Endodermal cell (in vitro differentiated cells): ENCODE data around the gene COL9A2. TPM values are rescaled to one million over a fixed set of nuclear protein-coding genes. Genes with fewer than 3 reads are reported as not detected.

ENCODE experiments used
- DNase-seq: peaks from one replicate; pipeline ENCODE4 v3.0.0-alpha.2; 2017
- H3K27ac ChIP-seq: 2 replicates; pipeline ENCODE4 v1.5.1; 2013; ENCODE audit warnings: mild to moderate bottlenecking, low read depth, low read length, moderate library complexity
- H3K27me3 ChIP-seq: 2 replicates; pipeline ENCODE4 v1.6.1; 2013; ENCODE audit warnings: mild to moderate bottlenecking, low read length, moderate library complexity; ENCODE audit not compliant: insufficient read depth, control insufficient read depth, poor library complexity, severe bottlenecking
- H3K36me3 ChIP-seq: 2 replicates; pipeline ENCODE4 v1.7.0; 2013; ENCODE audit warnings: mild to moderate bottlenecking, low read length, moderate library complexity; ENCODE audit not compliant: control insufficient read depth, insufficient read depth
- H3K4me1 ChIP-seq: one replicate; pipeline ENCODE4 v1.7.0; 2013; ENCODE audit warnings: low read length; ENCODE audit not compliant: control insufficient read depth, insufficient read depth
- H3K4me3 ChIP-seq: 2 replicates; pipeline ENCODE4 v1.5.1; 2013; ENCODE audit warnings: mild to moderate bottlenecking, low read length, moderate library complexity
- H3K9ac ChIP-seq: 2 replicates; pipeline ENCODE4 v1.6.1; 2013; ENCODE audit warnings: mild to moderate bottlenecking, low read length, moderate library complexity; ENCODE audit not compliant: poor library complexity, severe bottlenecking; ENCODE audit errors: extremely low read depth
- H3K9me3 ChIP-seq: 2 replicates; pipeline ENCODE4 v1.6.1; 2013; ENCODE audit warnings: mild to moderate bottlenecking, low read length, moderate library complexity; ENCODE audit not compliant: control insufficient read depth
- H3K27ac Mint-ChIP-seq: 2 replicates; pipeline ENCODE4 v1.8.0; 2020; ENCODE audit warnings: mixed read lengths
- H3K27me3 Mint-ChIP-seq: 2 replicates; pipeline ENCODE4 v1.8.0; 2021; ENCODE audit warnings: mild to moderate bottlenecking, mixed read lengths; ENCODE audit not compliant: insufficient read depth
- H3K36me3 Mint-ChIP-seq: 2 replicates; pipeline ENCODE4 v1.8.0; 2020; ENCODE audit warnings: low read depth, mixed read lengths
- H3K4me1 Mint-ChIP-seq: 2 replicates; pipeline ENCODE4 v1.8.0; 2020; ENCODE audit warnings: mixed read lengths
- H3K4me3 Mint-ChIP-seq: 2 replicates; pipeline ENCODE4 v1.8.0; 2020; ENCODE audit warnings: mild to moderate bottlenecking, moderate library complexity, mixed read lengths
- H3K9me3 Mint-ChIP-seq: 2 replicates; pipeline ENCODE4 v1.8.0; 2020; ENCODE audit warnings: mild to moderate bottlenecking, mixed read lengths
- CTCF ChIP-seq: fragments of 200-600 bp; sonication (generic); conservative IDR thresholded peaks from 2 replicates; pipeline ENCODE4 v1.5.0; 2021; ENCODE audit warnings: antibody characterized with exemption, mild to moderate bottlenecking
- WGBS, 2 experiments: methylation state at CpG; one replicate each; pipeline versions ENCODE4 v1.1.5 to v1.1.7; 2013; ENCODE audit warnings: missing lambda C conversion rate in 2 of 2, mixed read lengths in 1 of 2; ENCODE audit not compliant: insufficient coverage in 1 of 2, insufficient read length in 1 of 2; 5-methylcytosine and 5-hydroxymethylcytosine counted together
- total RNA-seq, 2 donors: library from RNA; stranded (reverse); fragmentation: NEBNext Ultra II Directional in 1 of 2; extraction: Animal tissue kit (Norgen Biotek cat#: 25700) in 1 of 2; gene quantifications; 2 replicates in 1 of 2; 3 replicates in 1 of 2; pipeline ENCODE4 v1.2.1, GENCODE V29; 2021

The COL9A2 gene
- total RNA-seq, 2 donors from 2014 or later = 295 to 470 TPM

GRCh38 chr1:40301066-40301465, 16.0 kb downstream of the COL9A2 start:
- H3K4me1 Mint-ChIP-seq = no peaks in the 10 kb centered on the region
- Histone ChIP-seq H3K27ac (no peak overlapping the region), H3K4me3 (no peak overlapping the region), H3K36me3 (peaks cover 19% of the 10 kb centered on the region), H3K4me1 (no peaks in the 10 kb centered on the region), H3K9ac (no peak overlapping the region), H3K9me3 (no peaks in the 10 kb centered on the region), H3K27me3 (no peaks in the 10 kb centered on the region)
- no peak for TF ChIP-seq CTCF
- no peak overlapping the region for H3K4me3 Mint-ChIP-seq
- no peak overlapping the region for H3K27ac Mint-ChIP-seq
- DNase-seq = no peak
- 91 to 98% methylated on average over 7 to 10 of the region's 10 CpGs for WGBS, 2 experiments
- H3K27me3 Mint-ChIP-seq = no peaks in the 10 kb centered on the region
- peaks cover 22% of the 10 kb centered on the region for H3K36me3 Mint-ChIP-seq
- no peaks in the 10 kb centered on the region for H3K9me3 Mint-ChIP-seq

GRCh38 chr1:40300651-40301050, 16.4 kb downstream of the COL9A2 start:
- H3K27me3 ChIP-seq = no peaks in the 10 kb centered on the region
- no peak overlapping the region for H3K27ac ChIP-seq
- WGBS, 2 experiments = 94 to 96% methylated on average over 7 to 9 of the region's 9 CpGs
- DNase-seq = no peak
- H3K4me3 ChIP-seq = no peak overlapping the region
- Mint-ChIP-seq H3K36me3 (peaks cover 18% of the 10 kb centered on the region), H3K4me1 (no peaks in the 10 kb centered on the region), H3K9me3 (no peaks in the 10 kb centered on the region), H3K27me3 (no peaks in the 10 kb centered on the region), H3K27ac (no peak overlapping the region), H3K4me3 (no peak overlapping the region)
- H3K9me3 ChIP-seq = no peaks in the 10 kb centered on the region
- no peak for TF ChIP-seq CTCF
- H3K9ac ChIP-seq = no peak overlapping the region
- H3K36me3 ChIP-seq = peaks cover 14% of the 10 kb centered on the region
- no peaks in the 10 kb centered on the region for H3K4me1 ChIP-seq

- Mint-ChIP-seq H3K4me1 (no peaks in the 10 kb centered on the region), H3K27me3 (no peaks in the 10 kb centered on the region), H3K36me3 (peaks cover 14% of the 10 kb centered on the region), H3K27ac (no peak overlapping the region), H3K4me3 (no peak overlapping the region), H3K9me3 (no peaks in the 10 kb centered on the region)
- no peak for DNase-seq
- H3K27me3 ChIP-seq = no peaks in the 10 kb centered on the region
- no peak overlapping the region for H3K4me3 ChIP-seq
- H3K27ac ChIP-seq = no peak overlapping the region
- no peaks in the 10 kb centered on the region for H3K9me3 ChIP-seq
- no peak for TF ChIP-seq CTCF
- H3K36me3 ChIP-seq = peaks cover 11% of the 10 kb centered on the region
- no peak overlapping the region for H3K9ac ChIP-seq
- WGBS, 2 experiments = 92 to 100% methylated on average over 1 of the region's 1 CpG
- no peaks in the 10 kb centered on the region for H3K4me1 ChIP-seq
These were observed 16.9 kb downstream of the COL9A2 start for GRCh38 chr1:40300249-40300567.
